Sigmoid colon (tissue), 4 donors: ENCODE data around the gene ROBO4.
A peak's percentile ranks its signal among the peaks of the same experiment; 100 is the strongest.

Source experiments
- EP300 ChIP-seq, 4 donors: sonication (generic); formaldehyde crosslinking; IDR thresholded peaks; one replicate each; pipeline ENCODE4 v1.6.1; 2017; ENCODE audit warnings: antibody characterized with exemption in 4 of 4
- POLR2AphosphoS5 ChIP-seq, 4 donors: sonication (generic); formaldehyde crosslinking; IDR thresholded peaks; one replicate each; pipeline ENCODE4 v1.6.1; 2017; ENCODE audit warnings: antibody characterized with exemption in 4 of 4
- TF ChIP-seq, protein P1 (sequence below), 4 experiments: fragments of 450-650 bp in 3 of 4; fragments of 200-600 bp in 1 of 4; IDR thresholded peaks; one replicate each; pipeline ENCODE4 v1.5.1; 2016 to 2019; ENCODE audit warnings: antibody characterized with exemption in 4 of 4, mild to moderate bottlenecking in 3 of 4, moderate library complexity in 2 of 4

DNA sequence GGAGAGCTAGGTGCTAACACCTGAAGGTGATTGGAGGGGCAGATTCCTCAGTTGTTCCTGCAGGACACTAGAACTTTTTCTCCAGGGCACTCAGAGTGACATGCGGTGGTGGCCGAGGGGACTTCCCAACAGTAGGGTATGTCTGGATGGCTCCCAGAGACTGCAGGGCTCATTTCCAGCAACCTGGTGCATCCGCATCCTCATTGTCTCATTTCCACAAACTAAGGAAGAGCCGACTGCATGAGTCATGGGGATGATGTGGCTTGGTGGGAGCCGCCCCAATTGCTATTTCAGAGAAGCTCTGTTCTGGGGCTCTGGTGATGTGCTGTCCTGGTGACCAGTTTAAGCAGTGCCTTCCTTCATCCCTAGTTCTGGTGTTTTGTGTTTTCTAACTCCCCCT lies 2.8 kb upstream of the ROBO4 start:
- TF ChIP-seq EP300 (IDR thresholded peaks at IDR 0.05) (no peak), POLR2AphosphoS5 (IDR thresholded peaks at IDR 0.05) (peak in 2 of 4 donors; percentile 19 to 43)
- TF ChIP-seq, protein P1, sequence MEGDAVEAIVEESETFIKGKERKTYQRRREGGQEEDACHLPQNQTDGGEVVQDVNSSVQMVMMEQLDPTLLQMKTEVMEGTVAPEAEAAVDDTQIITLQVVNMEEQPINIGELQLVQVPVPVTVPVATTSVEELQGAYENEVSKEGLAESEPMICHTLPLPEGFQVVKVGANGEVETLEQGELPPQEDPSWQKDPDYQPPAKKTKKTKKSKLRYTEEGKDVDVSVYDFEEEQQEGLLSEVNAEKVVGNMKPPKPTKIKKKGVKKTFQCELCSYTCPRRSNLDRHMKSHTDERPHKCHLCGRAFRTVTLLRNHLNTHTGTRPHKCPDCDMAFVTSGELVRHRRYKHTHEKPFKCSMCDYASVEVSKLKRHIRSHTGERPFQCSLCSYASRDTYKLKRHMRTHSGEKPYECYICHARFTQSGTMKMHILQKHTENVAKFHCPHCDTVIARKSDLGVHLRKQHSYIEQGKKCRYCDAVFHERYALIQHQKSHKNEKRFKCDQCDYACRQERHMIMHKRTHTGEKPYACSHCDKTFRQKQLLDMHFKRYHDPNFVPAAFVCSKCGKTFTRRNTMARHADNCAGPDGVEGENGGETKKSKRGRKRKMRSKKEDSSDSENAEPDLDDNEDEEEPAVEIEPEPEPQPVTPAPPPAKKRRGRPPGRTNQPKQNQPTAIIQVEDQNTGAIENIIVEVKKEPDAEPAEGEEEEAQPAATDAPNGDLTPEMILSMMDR (IDR thresholded peaks at IDR 0.05) = no peak
